Body of pancreas (tissue), 4 donors: ENCODE results near the gene C1orf232. TPM values are rescaled to one million over a fixed set of nuclear protein-coding genes. Genes with fewer than 3 reads are reported as not detected.

Source experiments
- ATAC-seq: fragments of 150-250 bp; one replicate; pipeline ENCODE4 v1.9.1; 2016
- DNase-seq, 4 donors: peaks; one replicate each; pipeline ENCODE4 v3.0.0-alpha.2; 2019
- H3K27ac ChIP-seq, 4 donors: fragments of 200-600 bp; sonication (generic); 1 replicate in 3 of 4; 2 replicates in 1 of 4; pipeline versions ENCODE4 v1.5.1 to v1.6.1; 2016 to 2019; ENCODE audit warnings: mild to moderate bottlenecking in 1 of 4, mixed read lengths in 1 of 4, moderate library complexity in 1 of 4
- H3K27me3 ChIP-seq, 2 donors: fragments of 200-600 bp; sonication (generic); one replicate each; pipeline ENCODE4 v1.6.0; 2016; ENCODE audit warnings: mild to moderate bottlenecking in 1 of 2
- H3K36me3 ChIP-seq, 2 donors: fragments of 200-600 bp; sonication (generic); replicated peaks in 1 of 2; 2 replicates each; pipeline ENCODE4 v1.5.1; 2016; ENCODE audit warnings: low read depth in 2 of 2; ENCODE audit not compliant: insufficient read depth in 1 of 2
- H3K4me1 ChIP-seq: fragments of 200-600 bp; sonication (generic); one replicate; pipeline ENCODE4 v1.6.0; 2016
- H3K4me3 ChIP-seq, 2 donors: fragments of 200-600 bp; sonication (generic); 1 replicate in 1 of 2; 2 replicates in 1 of 2; pipeline ENCODE4 v1.5.1; 2016 to 2019
- H3K9me3 ChIP-seq, 3 donors: fragments of 200-600 bp; sonication (generic); 1 replicate in 2 of 3; 2 replicates in 1 of 3; pipeline ENCODE4 v1.5.1; 2016
- CTCF ChIP-seq, 7 experiments: fragments of 450-650 bp in 4 of 7; fragments of 200-600 bp in 3 of 7; sonication (generic) in 3 of 7; IDR thresholded peaks; one replicate each; pipeline ENCODE4 v1.5.1; 2016 to 2019; ENCODE audit warnings: antibody characterized with exemption in 7 of 7
- POLR2A ChIP-seq, 3 donors: fragments of 450-650 bp; IDR thresholded peaks; one replicate each; pipeline ENCODE4 v1.6.1; 2016; ENCODE audit warnings: antibody characterized with exemption in 3 of 3, mild to moderate bottlenecking in 2 of 3
- WGBS, 2 donors: methylation state at CpG; one replicate each; pipeline ENCODE4 v1.1.5; 2017; 5-methylcytosine and 5-hydroxymethylcytosine counted together
- intact Hi-C: fragments of 100-400 bp; cut with DNase I; formaldehyde crosslinking; loops from one replicate; pipeline ENCODE4 v1.15.1; 2023
- total RNA-seq, 2 donors: library from RNA; depleted of rRNA; stranded (reverse); fragments of >200 nt; gene quantifications; one replicate each; pipeline ENCODE4 v1.1.0, GENCODE V29; 2016

Gene C1orf232
- total RNA-seq, 2 donors from 2014 or later, result not detected

DNA sequence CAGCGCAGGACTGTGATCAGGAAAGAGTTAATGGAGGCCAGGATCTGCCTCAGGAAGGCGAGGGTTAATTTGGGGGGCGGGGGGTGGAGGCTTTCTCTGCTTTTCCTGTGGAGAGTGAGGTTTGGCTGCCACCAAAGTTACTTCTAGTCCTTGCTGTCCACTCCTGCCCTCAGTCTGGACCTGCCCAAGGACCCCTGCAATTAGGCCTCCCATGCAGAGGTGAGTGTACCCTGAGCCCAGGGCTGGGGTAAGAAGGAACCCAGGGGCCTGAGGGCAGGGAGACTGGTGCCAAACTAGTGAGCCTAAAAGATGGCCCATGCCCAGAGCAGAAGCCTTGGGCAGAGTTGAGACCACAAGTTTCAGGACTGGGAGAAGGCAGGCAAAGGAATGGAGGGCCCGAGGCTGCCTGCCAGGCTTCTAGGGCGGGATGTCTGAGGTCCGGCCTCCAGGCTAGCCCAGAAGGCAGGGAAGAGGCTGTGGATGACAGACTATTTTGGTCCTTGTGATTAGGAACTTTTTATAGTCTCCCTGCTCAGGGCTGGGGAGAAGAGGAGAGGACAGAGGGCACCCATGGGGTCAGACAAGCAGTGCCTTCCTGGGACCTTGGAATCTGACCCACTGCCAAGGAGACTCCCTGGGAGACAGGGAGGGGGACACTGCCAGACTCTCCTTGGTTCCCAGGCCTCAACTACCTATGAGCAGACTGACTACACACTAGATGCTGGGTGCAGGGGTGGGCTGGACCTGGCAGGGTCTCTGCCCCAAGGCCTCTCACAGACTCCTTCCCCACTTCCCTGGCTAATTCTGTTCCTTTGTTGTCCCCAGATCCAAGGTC, 9.6 kb downstream of the C1orf232 start, which contains the start of gene FAM110D:
FAM110D (plus strand) TSS at position 172 of the 835 bp plus-strand sequence. CDS start 2,213 bp downstream, outside the sequence.
- Histone ChIP-seq H3K9me3 (no peaks in the 10 kb centered on the region), H3K4me3 (no peak within 1 kb of the TSS), H3K27me3 (peaks cover 0 to 5% of the 10 kb centered on the region in 2 donors), H3K36me3 (no peaks in the 10 kb centered on the region), H3K4me1 (peaks cover 20% of the 10 kb centered on the region), H3K27ac (peak within 1 kb of the TSS in 1 of 4 donors; percentile 20)
- intact Hi-C loops, result no loop called here
- 58 to 75% methylated on average over 4 to 6 of the region's 6 CpGs for WGBS, 2 donors
- no peak for TF ChIP-seq CTCF (IDR thresholded peaks at IDR 0.05)
- TF ChIP-seq POLR2A (IDR thresholded peaks at IDR 0.05), result peak in 1 of 3 donors; percentile 27
- DNase-seq (peak in 1 of 4 donors; percentile 10), ATAC-seq (no peak)

GRCh38 chr1:26158271-26158907, 10.4 kb downstream of the C1orf232 start:
- ATAC-seq (no peak), DNase-seq (peak in 1 of 4 donors; percentile 5)
- WGBS, 2 donors, result 80 to 89% methylated on average over 3 to 5 of the region's 5 CpGs
- intact Hi-C loops, result no loop called here
- Histone ChIP-seq H3K27me3 (peaks cover 0 to 5% of the 10 kb centered on the region in 2 donors), H3K36me3 (no peaks in the 10 kb centered on the region), H3K4me1 (peaks cover 14% of the 10 kb centered on the region), H3K27ac (no peak overlapping the region), H3K9me3 (no peaks in the 10 kb centered on the region), H3K4me3 (no peak overlapping the region)
- no peak for TF ChIP-seq POLR2A (IDR thresholded peaks at IDR 0.05)
- no peak for TF ChIP-seq CTCF (IDR thresholded peaks at IDR 0.05)

- intact Hi-C loops, result no loop called here
- Histone ChIP-seq H3K4me3 (no peak overlapping the region), H3K9me3 (no peaks in the 10 kb centered on the region), H3K27me3 (peaks cover 0 to 5% of the 10 kb centered on the region in 2 donors), H3K4me1 (peaks cover 7% of the 10 kb centered on the region), H3K36me3 (no peaks in the 10 kb centered on the region), H3K27ac (peak overlapping the region in 1 of 4 donors; percentile 24)
- 36 to 38% methylated on average over 6 to 11 of the region's 12 CpGs for WGBS, 2 donors
- DNase-seq (peak in 1 of 4 donors; percentile 10), ATAC-seq (peak; percentile 3)
- TF ChIP-seq CTCF (IDR thresholded peaks at IDR 0.05), result no peak
- TF ChIP-seq POLR2A (IDR thresholded peaks at IDR 0.05), result no peak
These were observed 12.3 kb downstream of the C1orf232 start for GRCh38 chr1:26156285-26157038.

- no peak for DNase-seq
- 68 to 81% methylated on average over 19 to 21 of the region's 21 CpGs for WGBS, 2 donors
- Histone ChIP-seq H3K4me1 (no peaks in the 10 kb centered on the region), H3K4me3 (no peak overlapping the region), H3K9me3 (no peaks in the 10 kb centered on the region), H3K36me3 (no peaks in the 10 kb centered on the region), H3K27me3 (peaks cover 0 to 5% of the 10 kb centered on the region in 2 donors), H3K27ac (peak overlapping the region in 2 of 4 donors; percentile 28 to 33)
- intact Hi-C loops, result no loop called here
- TF ChIP-seq CTCF (IDR thresholded peaks at IDR 0.05) (no peak), POLR2A (IDR thresholded peaks at IDR 0.05) (peak in 1 of 3 donors; percentile 9)
- ATAC-seq, result peak; percentile 24
These were observed 13.1 kb downstream of the C1orf232 start for GRCh38 chr1:26155370-26156284.
